IMR-90 (cell line): ENCODE measurements around the gene CHD9. TPM values are rescaled to one million over a fixed set of nuclear protein-coding genes. Genes with fewer than 3 reads are reported as not detected.

Experiments
- ATAC-seq: fragments of 200-7000 bp; cut with Tn5 transposase; 2 replicates; pipeline ENCODE4 v1.9.1; 2020; ENCODE audit warnings: low read depth, mild to moderate bottlenecking, moderate library complexity
- BruUV-seq: library from RNA; stranded (reverse); fragments of 400-500 nt; replicated peaks from 2 replicates; lab custom pipeline; 2021; lab: Mats Ljungman, UMichigan
- CTCF ChIA-PET: fragments of 300-600 bp; formaldehyde crosslinking; extraction: SDS; loops from one replicate; lab custom pipeline; 2021; ENCODE audit warnings: antibody characterized with exemption; lab: Yijun Ruan, JAX
- POLR2A ChIA-PET: fragments of 300-600 bp; sonication (Branson Sonifier 250); formaldehyde crosslinking; loops from one replicate; lab custom pipeline; 2022; ENCODE audit warnings: antibody characterized with exemption; ENCODE audit not compliant: unreplicated experiment; lab: Charles Lee
- DNase-seq: peaks from one replicate; pipeline ENCODE4 v3.0.0; 2013
- H2AFZ ChIP-seq: replicated peaks from 2 replicates; pipeline ENCODE3; 2013; ENCODE audit warnings: low read length, mild to moderate bottlenecking; ENCODE audit not compliant: poor library complexity
- H2AK5ac ChIP-seq: 2 replicates; pipeline ENCODE4 v1.6.1; 2013; ENCODE audit warnings: low read depth, low read length, inconsistent platforms
- H2AK9ac ChIP-seq: replicated peaks from 2 replicates; pipeline ENCODE3; 2013; ENCODE audit warnings: mild to moderate bottlenecking, low read depth, low read length, moderate library complexity; ENCODE audit not compliant: poor library complexity
- H2BK120ac ChIP-seq: 2 replicates; pipeline ENCODE4 v1.6.1; 2013; ENCODE audit warnings: low read depth, low read length, inconsistent platforms
- H2BK15ac ChIP-seq: 3 replicates; pipeline ENCODE4 v1.6.1; 2013; ENCODE audit warnings: low read depth, low read length, inconsistent platforms
- H2BK20ac ChIP-seq: 2 replicates; pipeline ENCODE4 v1.6.1; 2013; ENCODE audit warnings: low read depth, mild to moderate bottlenecking, inconsistent platforms, low read length, moderate library complexity
- H2BK5ac ChIP-seq: 2 replicates; pipeline ENCODE4 v1.6.1; 2013; ENCODE audit warnings: mild to moderate bottlenecking, low read depth, low read length, inconsistent platforms; ENCODE audit not compliant: poor library complexity, severe bottlenecking
- H3K14ac ChIP-seq: replicated peaks from 2 replicates; pipeline ENCODE4 v1.6.1; 2013; ENCODE audit warnings: low read depth, low read length, inconsistent platforms
- H3K18ac ChIP-seq: 2 replicates; pipeline ENCODE4 v1.6.1; 2013; ENCODE audit warnings: low read depth, low read length, control low read depth
- H3K23ac ChIP-seq: 2 replicates; pipeline ENCODE4 v1.6.1; 2013; ENCODE audit warnings: low read depth, low read length, inconsistent platforms
- H3K27ac ChIP-seq: 2 replicates; pipeline ENCODE4 v1.5.1; 2013; ENCODE audit warnings: mild to moderate bottlenecking, control low read depth, low read length; ENCODE audit not compliant: insufficient read depth
- H3K27me3 ChIP-seq: 2 replicates; pipeline ENCODE4 v1.6.1; 2013; ENCODE audit warnings: low read length; ENCODE audit not compliant: control insufficient read depth, insufficient read depth
- H3K36me3 ChIP-seq: 2 replicates; pipeline ENCODE4 v1.6.1; 2013; ENCODE audit warnings: low read length, mixed read lengths; ENCODE audit not compliant: control insufficient read depth, insufficient read depth
- H3K4ac ChIP-seq: 2 replicates; pipeline ENCODE4 v1.6.1; 2013; ENCODE audit warnings: low read depth, low read length, inconsistent platforms
- H3K4me1 ChIP-seq: 2 replicates; pipeline ENCODE4 v1.6.1; 2013; ENCODE audit warnings: low read length, mixed read lengths; ENCODE audit not compliant: control insufficient read depth, insufficient read depth
- H3K4me2 ChIP-seq: 2 replicates; pipeline ENCODE4 v1.6.1; 2013; ENCODE audit warnings: low read depth, mild to moderate bottlenecking, control low read depth, low read length, moderate library complexity
- H3K4me3 ChIP-seq: 2 replicates; pipeline ENCODE4 v1.5.1; 2013; ENCODE audit warnings: low read depth, mild to moderate bottlenecking, control low read depth, low read length, moderate library complexity; ENCODE audit not compliant: insufficient read depth
- H3K56ac ChIP-seq: 2 replicates; pipeline ENCODE4 v1.6.1; 2013; ENCODE audit warnings: low read length, inconsistent platforms; ENCODE audit not compliant: insufficient read depth; ENCODE audit errors: extremely low read depth
- H3K79me1 ChIP-seq, 2 experiments: 2 replicates each; pipeline ENCODE4 v1.6.1; 2013; ENCODE audit warnings: low read length in 2 of 2, inconsistent platforms in 1 of 2, low read depth in 1 of 2
- H3K9ac ChIP-seq: 2 replicates; pipeline ENCODE4 v1.6.1; 2013; ENCODE audit warnings: low read depth, low read length, control low read depth
- H3K9me1 ChIP-seq: 2 replicates; pipeline ENCODE4 v1.6.1; 2013; ENCODE audit warnings: low read length, inconsistent platforms; ENCODE audit not compliant: insufficient read depth
- H3K9me3 ChIP-seq: 2 replicates; pipeline ENCODE4 v1.6.1; 2013; ENCODE audit warnings: low read length; ENCODE audit not compliant: control insufficient read depth, insufficient read depth
- H4K20me1 ChIP-seq: 2 replicates; pipeline ENCODE4 v1.6.1; 2013; ENCODE audit warnings: low read length, inconsistent platforms; ENCODE audit not compliant: insufficient read depth
- H4K5ac ChIP-seq: 2 replicates; pipeline ENCODE4 v1.6.1; 2013; ENCODE audit warnings: mild to moderate bottlenecking, low read depth, low read length, control low read depth
- H4K8ac ChIP-seq, 2 experiments: 2 replicates each; pipeline ENCODE4 v1.6.1; 2013; ENCODE audit warnings: low read depth in 2 of 2, low read length in 2 of 2, control low read depth in 1 of 2, inconsistent platforms in 1 of 2
- H4K91ac ChIP-seq: 2 replicates; pipeline ENCODE4 v1.6.1; 2013; ENCODE audit warnings: low read depth, low read length, inconsistent platforms; ENCODE audit not compliant: insufficient read depth
- BHLHE40 ChIP-seq: fragments of 150-350 bp; IDR thresholded peaks from 2 replicates; pipeline ENCODE4 v1.6.1; 2016; ENCODE audit warnings: mild to moderate bottlenecking, low read depth, low read length
- CHD1 ChIP-seq: IDR thresholded peaks from 2 replicates; pipeline ENCODE4 v1.6.1; 2012; ENCODE audit warnings: low read depth, low read length, improper control_type of control experiment
- MAZ ChIP-seq: IDR thresholded peaks from 2 replicates; pipeline ENCODE4 v1.6.1; 2012; ENCODE audit warnings: low read depth, mild to moderate bottlenecking, low read length, improper control_type of control experiment, moderate library complexity, borderline replicate concordance
- MXI1 ChIP-seq: IDR thresholded peaks from 2 replicates; pipeline ENCODE4 v1.6.1; 2012; ENCODE audit warnings: low read depth, mild to moderate bottlenecking, low read length, moderate library complexity, borderline replicate concordance
- NFE2L2 ChIP-seq: fragments of 150-350 bp; IDR thresholded peaks from 2 replicates; pipeline ENCODE4 v1.6.1; 2016; ENCODE audit warnings: low read depth, mild to moderate bottlenecking, low read length
- POLR2A ChIP-seq: IDR thresholded peaks from 2 replicates; pipeline ENCODE4 v1.6.1; 2012; ENCODE audit warnings: mild to moderate bottlenecking, low read depth, low read length
- RAD21 ChIP-seq: IDR thresholded peaks from 2 replicates; pipeline ENCODE4 v1.6.1; 2012; ENCODE audit warnings: low read length, improper control_type of control experiment
- RFX5 ChIP-seq: IDR thresholded peaks from 2 replicates; pipeline ENCODE4 v1.8.0; 2012; ENCODE audit warnings: low read depth, mild to moderate bottlenecking, low read length, moderate library complexity
- SMC3 ChIP-seq: fragments of 150-350 bp; IDR thresholded peaks from 2 replicates; pipeline ENCODE4 v1.6.1; 2016; ENCODE audit warnings: low read depth, mild to moderate bottlenecking, antibody characterized with exemption, low read length, moderate library complexity
- WGBS, 2 experiments: methylation state at CpG; one replicate each; pipeline versions ENCODE4 v1.1.5 to v1.1.7; 2013; ENCODE audit warnings: missing lambda C conversion rate in 2 of 2; ENCODE audit not compliant: insufficient read length in 1 of 2; ENCODE audit errors: extremely low coverage in 2 of 2; 5-methylcytosine and 5-hydroxymethylcytosine counted together
- dilution Hi-C: fragments of 300-500 bp; cut with HindIII; formaldehyde crosslinking; loops from one replicate; pipeline ENCODE4 v1.14.3; 2018; ENCODE audit warnings: low sequenced_read_pairs; ENCODE audit not compliant: unreplicated experiment
- in situ Hi-C: fragments of 300-500 bp; cut with MboI; formaldehyde crosslinking; loops from 3 replicates; pipeline ENCODE4 v1.14.3; 2019; ENCODE audit warnings: low sequenced_read_pairs, inconsistent platforms, mixed read lengths
- intact Hi-C: fragments of 100-400 bp; cut with micrococcal nuclease; formaldehyde crosslinking; loops from 2 replicates; pipeline ENCODE4 v1.10.0; 2022
- polyA plus RNA-seq, 3 experiments: library from polyadenylated mRNA; depleted of rRNA; stranded (reverse); fragments of >200 nt; gene quantifications; 2 replicates each; pipeline ENCODE4 v1.2.3, GENCODE V29; 2012; ENCODE audit warnings: low replicate concordance in 1 of 3
- total RNA-seq: library from RNA; depleted of rRNA; stranded (reverse); fragments of >200 nt; gene quantifications from 2 replicates; pipeline ENCODE4 v1.2.3, GENCODE V29; 2012
- TF ChIP-seq, protein P1 (sequence below): conservative IDR thresholded peaks from 2 replicates; pipeline ENCODE4 v1.5.1; 2012; ENCODE audit warnings: mild to moderate bottlenecking, low read depth, low read length, improper control_type of control experiment

Gene CHD9
- total and polyA plus RNA-seq, 2 of the 4 experiments (the other 2 are of a cell fraction), result 9.1 to 48.8 TPM

- no peak overlapping the region for H4K5ac ChIP-seq
- no peak overlapping the region for H2BK120ac ChIP-seq
- H3K4ac ChIP-seq, result no peak overlapping the region
- no peak overlapping the region for H2BK5ac ChIP-seq
- H3K23ac ChIP-seq, result no peak overlapping the region
- H3K4me2 ChIP-seq, result no peak overlapping the region
- no peaks in the 10 kb centered on the region; the same call in 1 of the 2 replicates for H3K9me1 ChIP-seq
- no peaks in the 10 kb centered on the region for H3K9me3 ChIP-seq
- H2BK20ac ChIP-seq, result no peak overlapping the region
- H4K91ac ChIP-seq, result no peak overlapping the region
- H2BK15ac ChIP-seq, result no peak overlapping the region
- dilution Hi-C loops, result no loop called here
- TF ChIP-seq POLR2A, result no peak
- no peak for TF ChIP-seq SMC3
- TF ChIP-seq, protein P1, sequence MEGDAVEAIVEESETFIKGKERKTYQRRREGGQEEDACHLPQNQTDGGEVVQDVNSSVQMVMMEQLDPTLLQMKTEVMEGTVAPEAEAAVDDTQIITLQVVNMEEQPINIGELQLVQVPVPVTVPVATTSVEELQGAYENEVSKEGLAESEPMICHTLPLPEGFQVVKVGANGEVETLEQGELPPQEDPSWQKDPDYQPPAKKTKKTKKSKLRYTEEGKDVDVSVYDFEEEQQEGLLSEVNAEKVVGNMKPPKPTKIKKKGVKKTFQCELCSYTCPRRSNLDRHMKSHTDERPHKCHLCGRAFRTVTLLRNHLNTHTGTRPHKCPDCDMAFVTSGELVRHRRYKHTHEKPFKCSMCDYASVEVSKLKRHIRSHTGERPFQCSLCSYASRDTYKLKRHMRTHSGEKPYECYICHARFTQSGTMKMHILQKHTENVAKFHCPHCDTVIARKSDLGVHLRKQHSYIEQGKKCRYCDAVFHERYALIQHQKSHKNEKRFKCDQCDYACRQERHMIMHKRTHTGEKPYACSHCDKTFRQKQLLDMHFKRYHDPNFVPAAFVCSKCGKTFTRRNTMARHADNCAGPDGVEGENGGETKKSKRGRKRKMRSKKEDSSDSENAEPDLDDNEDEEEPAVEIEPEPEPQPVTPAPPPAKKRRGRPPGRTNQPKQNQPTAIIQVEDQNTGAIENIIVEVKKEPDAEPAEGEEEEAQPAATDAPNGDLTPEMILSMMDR, result no peak
- no peak for TF ChIP-seq MXI1
- TF ChIP-seq MAZ, result no peak
- TF ChIP-seq RFX5, result no peak
- no peak for TF ChIP-seq CHD1
- TF ChIP-seq BHLHE40, result no peak
- no peak for TF ChIP-seq NFE2L2
- TF ChIP-seq RAD21, result no peak
- POLR2A ChIA-PET, result interaction anchor here (0.6 kb wide), 1 partner anchor 214 kb away, joined by 3 read pairs; no protein-coding TSS in a partner anchor
- H3K4me1 ChIP-seq, result peaks cover 12% of the 10 kb centered on the region
- H3K18ac ChIP-seq, result no peak overlapping the region
- H3K79me1 ChIP-seq, result peaks cover 0 to 3% of the 10 kb centered on the region in 2 experiments; a peak in 1 of 4 replicates
- no peak overlapping the region for H2AK5ac ChIP-seq
- no CpG with 5 or more reads among the region's 6 CpGs for WGBS, 2 experiments
- H3K27me3 ChIP-seq, result peaks cover 4% of the 10 kb centered on the region; the same call in 1 of the 2 replicates
- no peak overlapping the region for H3K9ac ChIP-seq
- in situ Hi-C loops, result no loop called here
- intact Hi-C loops, result no loop called here
- BruUV-seq, result no TSS peak
- no peak overlapping the region for H4K8ac ChIP-seq
- H2AFZ ChIP-seq, result no peak overlapping the region
- no peak for DNase-seq
- no peak overlapping the region for H2AK9ac ChIP-seq
- H3K56ac ChIP-seq, result no peak overlapping the region
- no peak overlapping the region for H3K27ac ChIP-seq
- H3K4me3 ChIP-seq, result no peak overlapping the region
- H3K36me3 ChIP-seq, result peaks cover 3% of the 10 kb centered on the region
- CTCF ChIA-PET, result no interaction called here
- no peak for ATAC-seq
- H4K20me1 ChIP-seq, result no peaks in the 10 kb centered on the region
- H3K14ac ChIP-seq, result no peak overlapping the region
Observed at GRCh38 chr16:53045341-53046220, 9.2 kb upstream of the CHD9 start.
